ENCODE data around the gene LZTR1.

LZTR1 gene

DNA sequence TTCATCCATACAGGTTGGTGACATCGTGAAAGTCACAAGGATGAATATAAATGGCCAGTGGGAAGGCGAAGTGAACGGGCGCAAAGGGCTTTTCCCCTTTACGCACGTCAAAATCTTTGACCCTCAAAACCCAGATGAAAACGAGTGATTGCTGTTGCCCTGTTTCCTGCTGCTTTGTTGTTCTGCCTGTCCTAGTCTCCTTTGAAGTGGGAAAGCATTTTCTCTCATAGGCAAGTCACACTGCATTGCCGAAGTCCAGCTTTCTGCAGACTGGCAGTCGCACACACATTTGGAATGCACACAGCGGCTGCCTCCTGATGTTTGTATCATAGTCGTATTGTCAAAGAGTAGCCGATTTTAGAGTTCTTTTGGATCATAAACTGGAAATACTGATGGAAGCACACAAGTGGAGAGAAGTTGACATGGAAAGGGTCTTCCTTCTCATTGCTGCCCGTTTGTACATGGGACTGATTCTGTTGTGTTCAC, 32.4 kb upstream of the LZTR1 start:
- no peak for DNase-seq (ENCODE audit: low read depth in 2 of 3, low spot score in 1 of 3)

GRCh38 chr22:20951151-20951931, 30.8 kb upstream of the LZTR1 start:
- DNase-seq (ENCODE audit: low read depth in 2 of 3, low spot score in 1 of 3), result no peak

DNA sequence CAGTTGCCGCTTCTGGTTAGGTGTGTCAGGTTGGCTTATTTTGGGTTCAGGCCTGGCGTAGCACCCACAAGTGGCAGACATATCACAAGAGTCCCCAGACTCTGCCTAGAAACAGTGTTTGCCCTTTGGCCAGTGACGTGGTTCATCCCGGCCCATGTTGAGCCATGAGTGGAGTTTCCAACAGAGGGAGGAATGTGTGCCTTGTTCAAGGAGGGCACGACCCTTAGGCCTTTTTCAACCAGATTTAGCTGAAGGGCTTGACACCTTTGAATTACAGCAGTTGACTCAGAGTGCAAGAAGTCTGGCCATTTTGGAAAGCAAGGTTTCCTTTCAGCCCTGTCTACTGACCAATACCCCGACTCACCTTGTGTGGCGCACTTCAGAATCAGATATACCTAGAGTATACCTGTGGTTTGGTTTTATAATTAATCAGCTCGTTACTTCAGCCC, 30.1 kb upstream of the LZTR1 start:
- DNase-seq (ENCODE audit: low read depth in 2 of 3, low spot score in 1 of 3), result no peak

- no peak for DNase-seq (ENCODE audit: low read depth in 2 of 3, low spot score in 1 of 3)
Observed at GRCh38 chr22:20952544-20953341, 29.4 kb upstream of the LZTR1 start.

- no peak for DNase-seq (ENCODE audit: low read depth in 2 of 3, low spot score in 1 of 3)
Observed at GRCh38 chr22:20953342-20953608, 28.8 kb upstream of the LZTR1 start.

GRCh38 chr22:20953668-20954500, 28.2 kb upstream of the LZTR1 start:
- DNase-seq (ENCODE audit: low read depth in 2 of 3, low spot score in 1 of 3), result no peak

GRCh38 chr22:20955548-20955947, 26.5 kb upstream of the LZTR1 start:
- DNase-seq (ENCODE audit: low read depth in 2 of 3, low spot score in 1 of 3), result no peak

DNA sequence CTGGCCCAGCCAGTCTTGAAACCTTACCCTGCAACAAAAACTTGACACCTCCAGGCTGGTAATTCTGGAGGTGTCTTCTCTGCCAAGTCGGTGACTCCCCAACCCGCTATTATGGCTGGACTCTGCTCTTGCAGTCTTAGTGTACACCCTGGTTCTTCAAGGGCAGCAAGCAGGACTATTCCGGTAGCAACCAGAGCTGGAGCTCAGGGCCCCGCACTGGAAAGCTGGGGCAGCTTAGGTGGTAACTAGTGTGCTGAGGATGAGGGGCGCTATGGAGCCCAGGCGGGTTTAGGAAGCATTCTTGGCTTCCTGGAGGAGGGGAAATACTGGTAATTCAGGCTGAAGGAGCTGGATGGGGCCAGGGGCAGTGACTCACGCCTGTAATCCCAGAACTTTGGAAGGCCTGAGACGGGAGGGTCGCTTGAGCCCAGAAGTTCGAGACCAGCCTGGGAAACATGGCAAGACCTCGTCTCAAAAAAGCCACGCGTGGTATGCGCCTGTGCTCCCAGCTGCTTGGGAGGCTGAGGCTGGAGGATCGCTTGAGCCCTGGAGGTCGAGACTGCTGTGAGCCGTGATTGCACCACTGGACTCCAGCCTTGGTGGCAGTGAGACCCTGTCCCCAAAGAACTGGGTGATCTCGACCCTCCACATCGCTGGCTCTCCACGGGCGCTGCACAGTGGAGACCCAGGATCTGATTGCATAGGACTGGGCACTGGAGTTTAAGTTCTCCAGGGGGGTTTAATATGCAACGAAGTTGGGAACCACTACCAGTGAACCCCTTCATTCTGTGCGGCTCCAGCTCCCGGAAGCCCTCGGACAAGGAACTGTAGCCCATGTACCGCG, 25.6 kb upstream of the LZTR1 start:
- DNase-seq (ENCODE audit: low read depth in 2 of 3, low spot score in 1 of 3), result no peak

- DNase-seq (ENCODE audit: low read depth in 2 of 3, low spot score in 1 of 3), result no peak
Observed at GRCh38 chr22:20957102-20957682, 24.9 kb upstream of the LZTR1 start.

GRCh38 chr22:20957683-20958431, 24.2 kb upstream of the LZTR1 start:
- no peak for DNase-seq (ENCODE audit: low read depth in 2 of 3, low spot score in 1 of 3)

- no peak for DNase-seq (ENCODE audit: low read depth in 2 of 3, low spot score in 1 of 3)
Observed at GRCh38 chr22:20959578-20960461, 22.3 kb upstream of the LZTR1 start.

DNA sequence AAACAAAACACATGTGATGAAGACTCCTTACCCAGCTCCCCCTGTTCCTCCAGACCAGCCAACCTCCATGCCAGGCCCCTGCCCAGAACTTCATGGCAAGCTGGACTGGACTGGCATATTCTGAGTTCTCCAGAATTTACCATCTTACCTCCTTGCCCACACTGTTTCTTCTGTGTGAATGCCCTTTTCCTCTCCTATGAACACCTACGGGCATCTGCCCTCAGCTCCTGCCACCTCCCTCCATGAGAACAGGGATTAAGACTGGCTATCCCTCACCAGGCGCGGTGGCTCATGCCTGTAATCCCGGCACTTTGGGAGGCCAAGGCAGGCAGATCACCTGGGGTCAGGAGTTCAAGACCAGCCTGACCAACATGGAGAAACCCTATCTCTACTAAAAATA, 21.5 kb upstream of the LZTR1 start:
- DNase-seq (ENCODE audit: low read depth in 2 of 3, low spot score in 1 of 3), result no peak

DNA sequence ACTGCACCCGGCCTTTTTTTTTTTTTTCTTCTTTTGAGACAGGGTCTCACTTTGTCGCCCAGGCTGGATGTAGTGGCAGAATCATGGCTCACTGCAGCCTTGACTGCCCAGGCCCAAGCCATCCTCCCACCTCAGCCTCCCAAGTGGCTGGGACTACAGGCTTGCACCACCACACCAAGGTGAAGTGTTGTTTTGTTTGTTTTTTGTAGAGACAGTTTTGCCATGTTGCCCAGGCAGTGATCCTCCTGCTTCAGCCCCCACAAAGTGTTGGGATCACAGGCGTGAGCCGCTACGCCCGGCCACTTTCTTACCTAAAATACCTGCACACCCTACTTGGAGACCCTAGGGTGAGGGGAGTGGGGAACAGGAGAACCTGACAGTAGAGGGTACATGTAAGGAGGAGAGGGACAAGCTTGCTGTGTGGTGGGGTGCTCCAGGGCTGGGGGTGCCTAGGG, 19.6 kb upstream of the LZTR1 start:
- no peak for DNase-seq (ENCODE audit: low read depth in 2 of 3, low spot score in 1 of 3)

GRCh38 chr22:20963201-20964052, 18.7 kb upstream of the LZTR1 start:
- DNase-seq (ENCODE audit: low read depth in 2 of 3, low spot score in 1 of 3), result no peak

GRCh38 chr22:20964090-20964798, 17.9 kb upstream of the LZTR1 start:
- DNase-seq (ENCODE audit: low read depth in 2 of 3, low spot score in 1 of 3), result no peak

DNA sequence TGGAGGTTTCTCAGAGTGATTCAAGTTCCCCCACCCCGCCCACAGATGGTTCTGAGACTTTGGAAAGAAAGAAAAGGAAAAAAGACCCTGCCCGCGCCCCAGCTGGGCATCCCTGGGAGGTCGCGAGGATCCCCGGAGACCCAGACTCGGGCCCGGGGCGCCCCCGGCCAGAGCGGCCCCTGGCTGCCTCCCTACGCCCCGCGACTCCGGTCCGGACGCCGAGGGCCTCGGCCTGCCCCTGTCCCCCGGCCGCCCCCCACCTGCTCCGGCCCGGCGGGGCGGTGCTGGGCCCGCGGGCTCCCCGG, 17.3 kb upstream of the LZTR1 start:
- DNase-seq (ENCODE audit: low read depth in 2 of 3, low spot score in 1 of 3), result no peak

Measured in stimulated activated CD4-positive, alpha-beta T cell treated with anti-CD3 and anti-CD28 coated beads, Interleukin-12 subunit alpha, Interleukin-12 subunit beta, amount 100 ng/mL, for 48 hours (primary cell).